GM12892 (cell line): Measurements from ENCODE around the gene VSX2.

Source experiments
- DNase-seq: peaks from one replicate; pipeline ENCODE4 v3.0.0; 2011; ENCODE audit not compliant: insufficient read length
- FAIRE-seq: peaks from 2 replicates; lab custom pipeline; 2011; peaks lifted over from hg19 to GRCh38; lab: Jason Lieb, UNC
- POLR2A ChIP-seq: IDR thresholded peaks from 2 replicates; pipeline ENCODE4 v1.6.1; 2011; ENCODE audit warnings: low read depth, low read length, control low read depth
- POLR2AphosphoS5 ChIP-seq: IDR thresholded peaks from 2 replicates; pipeline ENCODE4 v1.6.1; 2011; ENCODE audit warnings: low read depth, low read length, control low read depth
- TAF1 ChIP-seq: IDR thresholded peaks from 2 replicates; pipeline ENCODE4 v1.6.1; 2011; ENCODE audit warnings: low read depth, mild to moderate bottlenecking, control low read depth, low read length, borderline replicate concordance

VSX2 gene

GRCh38 chr14:74293606-74294005 is 54.4 kb downstream of the VSX2 start:
- FAIRE-seq (no peak), DNase-seq (no peak)
- TF ChIP-seq TAF1 (no peak), POLR2AphosphoS5 (no peak)

GRCh38 chr14:74296037-74296467 is 56.8 kb downstream of the VSX2 start:
- TF ChIP-seq POLR2AphosphoS5 (no peak), POLR2A (no peak), TAF1 (no peak)
- no peak for DNase-seq
- FAIRE-seq: no peak

- FAIRE-seq: no peak
- no peak for DNase-seq
- TF ChIP-seq POLR2AphosphoS5: no peak
- TF ChIP-seq TAF1: no peak
- no peak for TF ChIP-seq POLR2A
Observed at GRCh38 chr14:74297986-74298385, 58.7 kb downstream of the VSX2 start.

GRCh38 chr14:74299061-74299545 is 59.9 kb downstream of the VSX2 start:
- DNase-seq (no peak), FAIRE-seq (no peak)
- TF ChIP-seq POLR2A: no peak
- TF ChIP-seq TAF1: no peak
- TF ChIP-seq POLR2AphosphoS5: no peak

- DNase-seq (no peak), FAIRE-seq (no peak)
- TF ChIP-seq TAF1 (no peak), POLR2AphosphoS5 (no peak), POLR2A (no peak)
Observed at GRCh38 chr14:74301594-74302151, 62.4 kb downstream of the VSX2 start.

GRCh38 chr14:74302152-74302628 is 62.9 kb downstream of the VSX2 start:
- DNase-seq (no peak), FAIRE-seq (no peak)
- TF ChIP-seq POLR2AphosphoS5 (no peak), TAF1 (no peak), POLR2A (no peak)

- peak; percentile 68; the same call in 1 of the 2 replicates for TF ChIP-seq TAF1
- TF ChIP-seq POLR2A: peak; percentile 90
- peak; percentile 71 for TF ChIP-seq POLR2AphosphoS5
- DNase-seq (peak; percentile 76), FAIRE-seq (peak; percentile 73)
Observed at GRCh38 chr14:74302634-74303569, 63.7 kb downstream of the VSX2 start, which contains the start of gene ABCD4. ABCD4 (minus strand) TSS chr14:74302934; CDS start chr14:74302912, 22 bp downstream.

GRCh38 chr14:74308695-74309094 is 69.4 kb downstream of the VSX2 start:
- TF ChIP-seq POLR2A (no peak), POLR2AphosphoS5 (no peak), TAF1 (no peak)
- FAIRE-seq: no peak
- DNase-seq: no peak

GRCh38 chr14:74309125-74310022 is 70.1 kb downstream of the VSX2 start:
- FAIRE-seq (no peak), DNase-seq (no peak)
- TF ChIP-seq TAF1 (no peak), POLR2A (no peak), POLR2AphosphoS5 (no peak)

- TF ChIP-seq TAF1: no peak
- TF ChIP-seq POLR2AphosphoS5: no peak
- TF ChIP-seq POLR2A: no peak
- no peak for DNase-seq
- no peak for FAIRE-seq
Observed at GRCh38 chr14:74312161-74312560, 72.9 kb downstream of the VSX2 start.
